Trophoblast cell (in vitro differentiated cells and primary cell): ENCODE results near the gene SLC34A1.
"Not testable (repeated sequence)": the region's sequence is repeated elsewhere in the genome, so short reads cannot be mapped to it uniquely, and the experiment has no call there.

Experiments
- DNase-seq, 2 donors: peaks; one replicate each; pipeline ENCODE4 v3.0.0-alpha.2; 2016
- H2AFZ ChIP-seq: 2 replicates; pipeline ENCODE4 v1.6.1; 2013; ENCODE audit warnings: low read length, moderate library complexity, mild to moderate bottlenecking; ENCODE audit not compliant: insufficient read depth, poor library complexity
- H2AK5ac ChIP-seq: 2 replicates; pipeline ENCODE4 v1.6.1; 2013; ENCODE audit warnings: mild to moderate bottlenecking, low read length
- H2BK120ac ChIP-seq: 2 replicates; pipeline ENCODE4 v1.6.1; 2013; ENCODE audit warnings: low read length, mild to moderate bottlenecking, moderate library complexity; ENCODE audit not compliant: insufficient read depth, poor library complexity
- H2BK12ac ChIP-seq: 2 replicates; pipeline ENCODE4 v1.6.1; 2013; ENCODE audit warnings: mild to moderate bottlenecking, low read length, moderate library complexity
- H2BK5ac ChIP-seq: 2 replicates; pipeline ENCODE4 v1.6.1; 2013; ENCODE audit warnings: low read length, low read depth, moderate library complexity, mild to moderate bottlenecking; ENCODE audit not compliant: poor library complexity
- H3K14ac ChIP-seq: 2 replicates; pipeline ENCODE4 v1.6.1; 2013; ENCODE audit warnings: mild to moderate bottlenecking, low read length
- H3K18ac ChIP-seq: 2 replicates; pipeline ENCODE4 v1.6.1; 2013; ENCODE audit warnings: mild to moderate bottlenecking, low read length
- H3K23ac ChIP-seq: 2 replicates; pipeline ENCODE4 v1.6.1; 2013; ENCODE audit warnings: low read length
- H3K27ac ChIP-seq: 2 replicates; pipeline ENCODE4 v1.5.1; 2013; ENCODE audit warnings: low read depth, mild to moderate bottlenecking, inconsistent platforms, low read length, moderate library complexity
- H3K27me3 ChIP-seq: 2 replicates; pipeline ENCODE4 v1.6.1; 2013; ENCODE audit warnings: inconsistent platforms, mild to moderate bottlenecking, low read length, moderate library complexity; ENCODE audit not compliant: insufficient read depth
- H3K36me3 ChIP-seq, 2 experiments: 1 replicate in 1 of 2; 2 replicates in 1 of 2; pipeline ENCODE4 v1.6.1; 2013; ENCODE audit warnings: low read length in 2 of 2, mild to moderate bottlenecking in 2 of 2, moderate library complexity in 1 of 2; ENCODE audit not compliant: insufficient read depth in 2 of 2, control insufficient read depth in 1 of 2
- H3K4ac ChIP-seq: 2 replicates; pipeline ENCODE4 v1.6.1; 2013; ENCODE audit warnings: low read depth, mild to moderate bottlenecking, low read length, moderate library complexity
- H3K4me1 ChIP-seq, 2 experiments: 1 replicate in 1 of 2; 2 replicates in 1 of 2; pipeline ENCODE4 v1.6.1; 2013; ENCODE audit warnings: low read length in 2 of 2, mild to moderate bottlenecking in 2 of 2, moderate library complexity in 1 of 2; ENCODE audit not compliant: insufficient read depth in 2 of 2, control insufficient read depth in 1 of 2
- H3K4me2 ChIP-seq: 2 replicates; pipeline ENCODE4 v1.6.1; 2013; ENCODE audit warnings: inconsistent platforms, mild to moderate bottlenecking, low read length, moderate library complexity
- H3K4me3 ChIP-seq: 2 replicates; pipeline ENCODE4 v1.5.1; 2013; ENCODE audit warnings: mild to moderate bottlenecking, low read depth, low read length, inconsistent platforms
- H3K79me1 ChIP-seq: one replicate; pipeline ENCODE4 v1.6.1; 2013; ENCODE audit warnings: low read length
- H3K79me2 ChIP-seq: 2 replicates; pipeline ENCODE4 v1.6.1; 2013; ENCODE audit warnings: low read length, mild to moderate bottlenecking; ENCODE audit not compliant: control insufficient read depth, insufficient read depth, poor library complexity
- H3K9ac ChIP-seq: 2 replicates; pipeline ENCODE4 v1.6.1; 2013; ENCODE audit warnings: mild to moderate bottlenecking, low read length
- H3K9me3 ChIP-seq: 2 replicates; pipeline ENCODE4 v1.6.1; 2013; ENCODE audit warnings: low read depth, mild to moderate bottlenecking, control low read depth, inconsistent platforms, low read length; ENCODE audit not compliant: insufficient read depth
- H4K12ac ChIP-seq: 2 replicates; pipeline ENCODE4 v1.6.1; 2013; ENCODE audit warnings: low read depth, mild to moderate bottlenecking, low read length, moderate library complexity
- H4K8ac ChIP-seq: 2 replicates; pipeline ENCODE4 v1.6.1; 2013; ENCODE audit warnings: low read depth, mild to moderate bottlenecking, low read length, moderate library complexity
- H4K91ac ChIP-seq: one replicate; pipeline ENCODE4 v1.6.1; 2013; ENCODE audit warnings: low read depth, mild to moderate bottlenecking, low read length, moderate library complexity
- WGBS: extraction: QIAGEN DNeasy Blood & Tissue Kit; methylation state at CpG from one replicate; pipeline ENCODE4 v1.1.7; 2013; ENCODE audit warnings: missing lambda C conversion rate; ENCODE audit not compliant: insufficient read length, insufficient coverage; ENCODE audit errors: extremely low coverage; 5-methylcytosine and 5-hydroxymethylcytosine counted together

SLC34A1 gene

GRCh38 chr5:177358370-177358819 lies 25.8 kb upstream of the SLC34A1 start:
- peaks cover 4% of the 10 kb centered on the region for H3K79me1 ChIP-seq
- no peak overlapping the region for H2AFZ ChIP-seq
- no peak overlapping the region for H3K4me2 ChIP-seq
- no peak overlapping the region for H2BK120ac ChIP-seq
- no peak overlapping the region for H2BK12ac ChIP-seq
- peaks cover 4% of the 10 kb centered on the region for H3K79me2 ChIP-seq
- no peak for DNase-seq
- H3K9ac ChIP-seq = no peak overlapping the region
- H4K8ac ChIP-seq = no peak overlapping the region
- no peak overlapping the region for H2BK5ac ChIP-seq
- no peaks in the 10 kb centered on the region for H3K36me3 ChIP-seq
- H3K27ac ChIP-seq = no peak overlapping the region
- H3K4me1 ChIP-seq = peaks cover 0 to 5% of the 10 kb centered on the region in 2 experiments
- no CpG with 5 or more reads among the region's 5 CpGs for WGBS
- no peak overlapping the region for H3K23ac ChIP-seq
- no peaks in the 10 kb centered on the region for H3K27me3 ChIP-seq
- H3K9me3 ChIP-seq = no peaks in the 10 kb centered on the region
- H3K4me3 ChIP-seq = no peak overlapping the region
- H3K18ac ChIP-seq = no peak overlapping the region
- H3K14ac ChIP-seq = no peak overlapping the region
- no peak overlapping the region for H4K12ac ChIP-seq
- no peak overlapping the region for H3K4ac ChIP-seq
- no peak overlapping the region for H2AK5ac ChIP-seq
- no peak overlapping the region for H4K91ac ChIP-seq

DNA sequence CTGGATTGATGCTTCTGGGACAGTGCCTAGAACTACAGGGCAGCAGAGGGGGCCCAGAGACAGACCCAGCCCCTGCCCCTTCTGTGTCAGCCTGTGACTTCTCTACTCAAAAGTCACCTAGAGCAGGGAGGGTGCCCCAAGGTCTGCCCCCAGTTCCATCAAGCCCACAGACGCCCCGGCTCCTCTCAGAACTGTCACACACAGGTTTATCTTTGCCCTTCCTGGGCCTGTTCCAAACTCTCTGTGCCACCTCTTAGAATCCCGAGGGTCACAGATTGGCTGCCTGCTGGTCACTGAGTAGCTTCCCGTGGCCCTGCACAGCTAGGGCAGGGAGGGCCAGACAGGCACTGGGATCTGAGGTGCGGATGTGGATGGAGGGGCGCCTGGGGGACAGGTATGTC lies 24.8 kb upstream of the SLC34A1 start:
- DNase-seq = no peak
- no peak overlapping the region for H2BK120ac ChIP-seq
- H3K79me1 ChIP-seq = peaks cover 4% of the 10 kb centered on the region
- no peak overlapping the region for H2AFZ ChIP-seq
- no peaks in the 10 kb centered on the region for H3K9me3 ChIP-seq
- no peak overlapping the region for H2BK5ac ChIP-seq
- no peaks in the 10 kb centered on the region for H3K27me3 ChIP-seq
- H3K79me2 ChIP-seq = peaks cover 4% of the 10 kb centered on the region
- no peak overlapping the region for H2AK5ac ChIP-seq
- peaks cover 0 to 5% of the 10 kb centered on the region in 2 experiments for H3K4me1 ChIP-seq
- no peak overlapping the region for H3K18ac ChIP-seq
- no peak overlapping the region for H3K4ac ChIP-seq
- no peak overlapping the region for H3K14ac ChIP-seq
- no peak overlapping the region for H4K8ac ChIP-seq
- H3K4me2 ChIP-seq = no peak overlapping the region
- H3K4me3 ChIP-seq = no peak overlapping the region
- no peak overlapping the region for H2BK12ac ChIP-seq
- H3K36me3 ChIP-seq = no peaks in the 10 kb centered on the region
- no peak overlapping the region for H4K12ac ChIP-seq
- no peak overlapping the region for H3K9ac ChIP-seq
- H3K27ac ChIP-seq = no peak overlapping the region
- H4K91ac ChIP-seq = no peak overlapping the region
- no peak overlapping the region for H3K23ac ChIP-seq
- WGBS = no CpG with 5 or more reads among the region's 6 CpGs

- Histone ChIP-seq H4K91ac (no peak overlapping the region), H4K12ac (no peak overlapping the region), H4K8ac (no peak overlapping the region), H3K9ac (no peak overlapping the region), H3K4ac (no peak overlapping the region), H3K36me3 (no peaks in the 10 kb centered on the region), H3K79me1 (peaks cover 4% of the 10 kb centered on the region), H2BK5ac (no peak overlapping the region), H2BK120ac (no peak overlapping the region), H3K4me2 (no peak overlapping the region), H3K27ac (no peak overlapping the region), H2BK12ac (no peak overlapping the region), H3K9me3 (no peaks in the 10 kb centered on the region), H3K79me2 (peaks cover 4% of the 10 kb centered on the region), H3K4me1 (peaks cover 0 to 5% of the 10 kb centered on the region in 2 experiments), H3K23ac (no peak overlapping the region), H3K27me3 (no peaks in the 10 kb centered on the region), H2AFZ (no peak overlapping the region), H3K4me3 (no peak overlapping the region), H3K18ac (no peak overlapping the region), H2AK5ac (no peak overlapping the region), H3K14ac (no peak overlapping the region)
- WGBS = no CpG with 5 or more reads among the region's 3 CpGs
- no peak for DNase-seq
Observed at GRCh38 chr5:177359860-177360259, 24.4 kb upstream of the SLC34A1 start.

DNA sequence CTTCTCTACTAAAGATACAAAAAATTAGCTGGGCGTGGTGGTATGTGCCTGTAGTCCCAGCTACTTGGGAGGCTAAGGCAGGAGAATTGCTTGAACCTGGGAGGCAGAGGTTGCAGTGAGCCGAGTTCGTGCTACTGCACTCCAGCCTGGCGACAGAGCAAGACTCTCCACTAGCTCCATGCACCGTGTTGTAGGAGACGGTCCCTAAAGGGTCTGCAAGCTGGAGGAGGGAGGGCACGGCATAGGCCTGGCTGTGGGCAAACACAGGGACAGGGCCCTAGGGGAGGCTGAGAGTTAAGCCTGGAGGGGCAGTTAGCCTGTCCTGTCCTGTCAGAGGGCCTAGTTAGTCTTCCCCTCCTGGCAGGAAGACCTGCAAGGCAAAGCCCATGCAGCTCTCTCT lies 23.5 kb upstream of the SLC34A1 start:
- not testable (repeated sequence) for H2BK120ac ChIP-seq, H4K12ac ChIP-seq, H3K79me1 ChIP-seq, H3K18ac ChIP-seq, H3K36me3 ChIP-seq, H3K9me3 ChIP-seq, H3K27me3 ChIP-seq, H3K27ac ChIP-seq, DNase-seq, H2AFZ ChIP-seq, H3K4me1 ChIP-seq, H3K4me3 ChIP-seq, H2BK5ac ChIP-seq, H2AK5ac ChIP-seq, H3K14ac ChIP-seq, H3K23ac ChIP-seq, H2BK12ac ChIP-seq, H3K9ac ChIP-seq, H4K8ac ChIP-seq, H3K79me2 ChIP-seq, H4K91ac ChIP-seq, H3K4me2 ChIP-seq, H3K4ac ChIP-seq
- no CpG with 5 or more reads among the region's 7 CpGs for WGBS
